CD4-positive, alpha-beta T cell (primary cell): Measurements from ENCODE around the gene CDK2AP2. TPM values are rescaled to one million over a fixed set of nuclear protein-coding genes. Genes with fewer than 3 reads are reported as not detected.

Source experiments
- ATAC-seq: fragments of 200-7000 bp; cut with Tn5 transposase; one replicate; pipeline ENCODE4 v1.10.0; 2022; ENCODE audit warnings: mild to moderate bottlenecking; ENCODE audit not compliant: poor library complexity
- CTCF ChIA-PET: fragments of 350-600 bp; sonication (Branson Sonifier 250); formaldehyde crosslinking; loops from one replicate; lab custom pipeline; 2021; ENCODE audit warnings: antibody characterized with exemption, inconsistent platforms; lab: Charles Lee
- POLR2A ChIA-PET: fragments of 350-600 bp; sonication (Branson Sonifier 250); formaldehyde crosslinking; loops from one replicate; lab custom pipeline; 2021; ENCODE audit warnings: antibody characterized with exemption, inconsistent platforms; lab: Charles Lee
- DNase-seq, 14 experiments: peaks; one replicate each; pipeline ENCODE4 v3.0.0-alpha.2; 2013 to 2020; ENCODE audit warnings: mixed read lengths in 2 of 14
- H3K27ac ChIP-seq, 2 donors: one replicate each; pipeline versions ENCODE4 v1.5.1 to v1.7.0; 2013; ENCODE audit warnings: low read length in 2 of 2, low read depth in 1 of 2, mild to moderate bottlenecking in 1 of 2
- H3K27me3 ChIP-seq, 2 experiments: 1 replicate in 1 of 2; 2 replicates in 1 of 2; pipeline versions ENCODE4 v1.6.1 to v1.7.0; 2013; ENCODE audit warnings: low read length in 2 of 2, control low read depth in 1 of 2, mild to moderate bottlenecking in 1 of 2, moderate library complexity in 1 of 2; ENCODE audit not compliant: insufficient read depth in 2 of 2, control insufficient read depth in 1 of 2
- H3K36me3 ChIP-seq: one replicate; pipeline ENCODE4 v1.6.1; 2013; ENCODE audit warnings: low read length, control low read depth; ENCODE audit not compliant: insufficient read depth
- H3K4me1 ChIP-seq: one replicate; pipeline ENCODE4 v1.6.1; 2013; ENCODE audit warnings: low read length, control low read depth; ENCODE audit not compliant: insufficient read depth
- H3K4me3 ChIP-seq: one replicate; pipeline ENCODE4 v1.5.1; 2013; ENCODE audit warnings: mild to moderate bottlenecking, low read length, moderate library complexity
- H3K9me3 ChIP-seq, 2 experiments: 1 replicate in 1 of 2; 2 replicates in 1 of 2; pipeline versions ENCODE4 v1.6.1 to v1.7.0; 2013; ENCODE audit warnings: low read length in 2 of 2, mild to moderate bottlenecking in 2 of 2, control low read depth in 1 of 2, moderate library complexity in 1 of 2; ENCODE audit not compliant: control insufficient read depth in 1 of 2, insufficient read depth in 1 of 2
- H3K27ac Mint-ChIP-seq: one replicate; pipeline ENCODE4 v1.8.0; 2020; ENCODE audit warnings: mixed read lengths
- H3K27me3 Mint-ChIP-seq: one replicate; pipeline ENCODE4 v1.8.0; 2021; ENCODE audit warnings: mixed read lengths
- H3K36me3 Mint-ChIP-seq: one replicate; pipeline ENCODE4 v1.8.0; 2021; ENCODE audit warnings: low read depth, mixed read lengths
- H3K4me1 Mint-ChIP-seq: one replicate; pipeline ENCODE4 v1.8.0; 2021; ENCODE audit warnings: low read depth, mixed read lengths
- H3K4me3 Mint-ChIP-seq: one replicate; pipeline ENCODE4 v1.8.0; 2020; ENCODE audit warnings: mild to moderate bottlenecking, mixed read lengths
- H3K9me3 Mint-ChIP-seq: one replicate; pipeline ENCODE4 v1.8.0; 2020; ENCODE audit warnings: mixed read lengths
- CTCF ChIP-seq: fragments of 200-600 bp; IDR thresholded peaks from one replicate; pipeline ENCODE4 v1.8.0; 2022; ENCODE audit warnings: antibody characterized with exemption, mild to moderate bottlenecking
- intact Hi-C, 2 experiments: fragments of 100-400 bp; cut with DNase I in 1 of 2; cut with micrococcal nuclease in 1 of 2; formaldehyde crosslinking; loops; one replicate each; pipeline versions ENCODE4 v1.15.1 to v1.9.0; 2023 to 2025; cut with DNase I, micrococcal nuclease
- total RNA-seq, 174 experiments: library from RNA in 2 of 174; stranded (reverse) in 2 of 174; gene quantifications; one replicate each; pipeline ENCODE4 v1.2.3 and lab custom pipeline; 2021 to 2026

CDK2AP2 gene
- total RNA-seq, 2 experiments from 2014 or later, result 19.5 to 22.0 TPM

- CTCF ChIA-PET, result no interaction called here
- H3K27me3 Mint-ChIP-seq, result no peaks in the 10 kb centered on the region
- H3K27ac Mint-ChIP-seq, result peak overlapping the region; percentile 72
- peak overlapping the region; percentile 36 for H3K4me3 ChIP-seq
- peak overlapping the region; percentile 88 for H3K4me3 Mint-ChIP-seq
- no peak overlapping the region for H3K27ac ChIP-seq
- H3K4me1 Mint-ChIP-seq, result peaks cover 50% of the 10 kb centered on the region
- DNase-seq (peak in 1 of 14 experiments; percentile 33), ATAC-seq (no peak)
- H3K27me3 ChIP-seq, result no peaks in the 10 kb centered on the region
- no peaks in the 10 kb centered on the region for H3K9me3 Mint-ChIP-seq
- peaks cover 43% of the 10 kb centered on the region for H3K36me3 Mint-ChIP-seq
- intact Hi-C loops, result loop anchor here in 1 of 2 experiments (10.0 kb wide), 1 partner anchor 259 kb away; no protein-coding TSS in a partner anchor
- H3K36me3 ChIP-seq, result peaks cover 55% of the 10 kb centered on the region
- POLR2A ChIA-PET, result interaction anchor here (0.8 kb wide), 1 partner anchor 19 kb away, joined by 3 read pairs; no protein-coding TSS in a partner anchor
- no peak for TF ChIP-seq CTCF
- peaks cover 58% of the 10 kb centered on the region for H3K4me1 ChIP-seq
- H3K9me3 ChIP-seq, result no peaks in the 10 kb centered on the region
These were observed 4.6 kb downstream of the CDK2AP2 start for GRCh38 chr11:67503119-67504004.

- H3K36me3 Mint-ChIP-seq, result peaks cover 45% of the 10 kb centered on the region
- H3K27ac ChIP-seq, result no peak overlapping the region
- DNase-seq (peak in 1 of 14 experiments; percentile 17), ATAC-seq (no peak)
- H3K36me3 ChIP-seq, result peaks cover 64% of the 10 kb centered on the region
- CTCF ChIA-PET, result no interaction called here
- peaks cover 51% of the 10 kb centered on the region for H3K4me1 ChIP-seq
- H3K27ac Mint-ChIP-seq, result peak overlapping the region; percentile 72
- POLR2A ChIA-PET, result interaction anchor here (0.8 to 1.5 kb wide), 2 partner anchors 18 to 20 kb away, joined by 3 to 6 read pairs; partner anchors contain the start of gene AIP
- H3K27me3 Mint-ChIP-seq, result no peaks in the 10 kb centered on the region
- no peak overlapping the region for H3K4me3 ChIP-seq
- intact Hi-C loops, result loop anchor here in 1 of 2 experiments (10.0 kb wide), 1 partner anchor 258 kb away; no protein-coding TSS in a partner anchor
- no peaks in the 10 kb centered on the region for H3K9me3 Mint-ChIP-seq
- H3K4me3 Mint-ChIP-seq, result peak overlapping the region; percentile 88
- H3K9me3 ChIP-seq, result no peaks in the 10 kb centered on the region
- no peak for TF ChIP-seq CTCF
- H3K4me1 Mint-ChIP-seq, result peaks cover 46% of the 10 kb centered on the region
- no peaks in the 10 kb centered on the region for H3K27me3 ChIP-seq
These were observed 5.5 kb downstream of the CDK2AP2 start for GRCh38 chr11:67502328-67502979.

DNA sequence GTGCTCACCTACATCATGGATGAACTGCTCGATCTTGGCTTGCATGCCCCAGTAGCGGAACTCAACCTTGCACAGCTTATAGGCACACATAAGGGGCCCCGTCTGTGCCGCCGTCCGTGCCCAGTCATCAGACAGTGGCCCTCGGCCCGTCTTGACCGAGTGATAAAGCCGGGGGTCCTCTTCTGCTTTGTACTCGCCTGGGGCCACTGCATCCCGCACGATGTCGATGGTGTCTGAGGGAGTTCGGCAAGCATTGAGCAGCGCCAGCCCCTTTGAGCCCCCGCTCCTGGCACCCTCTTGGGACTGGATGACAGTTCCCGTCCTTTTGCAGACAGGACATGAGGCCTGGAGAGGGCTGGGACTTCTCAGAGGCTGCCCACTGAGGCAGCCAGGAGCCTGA, 6.1 kb downstream of the CDK2AP2 start:
- H3K36me3 Mint-ChIP-seq, result peaks cover 46% of the 10 kb centered on the region
- intact Hi-C loops, result loop anchor here in 1 of 2 experiments (10.0 kb wide), 1 partner anchor 257 kb away; no protein-coding TSS in a partner anchor

More for the DNA sequence above, 6.1 kb downstream of the CDK2AP2 start:
- no peaks in the 10 kb centered on the region for H3K27me3 ChIP-seq
- peaks cover 65% of the 10 kb centered on the region for H3K36me3 ChIP-seq
- Mint-ChIP-seq H3K4me1 (peaks cover 42% of the 10 kb centered on the region), H3K4me3 (peak overlapping the region; percentile 54), H3K27ac (no peak overlapping the region), H3K9me3 (no peaks in the 10 kb centered on the region), H3K27me3 (no peaks in the 10 kb centered on the region)
- DNase-seq, result peak in 1 of 14 experiments; percentile 24
- POLR2A ChIA-PET, result interaction anchor here (1.5 kb wide), 1 partner anchor 19 kb away, joined by 6 read pairs; the partner anchor contains the start of gene AIP
- TF ChIP-seq CTCF, result no peak
- H3K27ac ChIP-seq, result no peak overlapping the region
- H3K4me3 ChIP-seq, result no peak overlapping the region
- no peak for ATAC-seq
- H3K4me1 ChIP-seq, result peaks cover 45% of the 10 kb centered on the region
- H3K9me3 ChIP-seq, result no peaks in the 10 kb centered on the region
- CTCF ChIA-PET, result no interaction called here
